ENCODE data around the gene PLCH1. TPM values are rescaled to one million over a fixed set of nuclear protein-coding genes. Genes with fewer than 3 reads are reported as not detected.

PLCH1 gene
- total RNA-seq, 1 donor from 2014 or later: 0.25 TPM

GRCh38 chr3:155658671-155659261 lies 86.1 kb downstream of the PLCH1 start:
- Histone ChIP-seq H3K36me3 (no peaks in the 10 kb centered on the region), H3K27ac (no peak overlapping the region), H3K4me1 (no peaks in the 10 kb centered on the region), H3K4me3 (no peak overlapping the region), H3K27me3 (no peaks in the 10 kb centered on the region), H3K9me3 (no peaks in the 10 kb centered on the region)
- DNase-seq (ENCODE audit: extremely low spot score in 2 of 2): no peak
- no peak for TF ChIP-seq POLR2AphosphoS5 (IDR thresholded peaks at IDR 0.05; ENCODE audit: insufficient read depth in 1 of 2, low read depth in 1 of 2)
- TF ChIP-seq CTCF (IDR thresholded peaks at IDR 0.05): no peak
- no peak for TF ChIP-seq POLR2A (IDR thresholded peaks at IDR 0.05)
- intact Hi-C loops (cut with DNase I): no loop called here

- intact Hi-C loops (cut with DNase I): no loop called here
- H3K4me1 ChIP-seq: no peaks in the 10 kb centered on the region
- H3K27ac ChIP-seq: no peak overlapping the region
- H3K36me3 ChIP-seq: no peaks in the 10 kb centered on the region
- no peaks in the 10 kb centered on the region for H3K27me3 ChIP-seq
- no peak overlapping the region for H3K4me3 ChIP-seq
- no peaks in the 10 kb centered on the region for H3K9me3 ChIP-seq
- no peak for DNase-seq (ENCODE audit: extremely low spot score in 2 of 2)
- TF ChIP-seq CTCF (IDR thresholded peaks at IDR 0.05): no peak
- no peak for TF ChIP-seq POLR2AphosphoS5 (IDR thresholded peaks at IDR 0.05; ENCODE audit: insufficient read depth in 1 of 2, low read depth in 1 of 2)
- TF ChIP-seq POLR2A (IDR thresholded peaks at IDR 0.05): no peak
Measured at GRCh38 chr3:155658006-155658405, 86.9 kb downstream of the PLCH1 start.

DNA sequence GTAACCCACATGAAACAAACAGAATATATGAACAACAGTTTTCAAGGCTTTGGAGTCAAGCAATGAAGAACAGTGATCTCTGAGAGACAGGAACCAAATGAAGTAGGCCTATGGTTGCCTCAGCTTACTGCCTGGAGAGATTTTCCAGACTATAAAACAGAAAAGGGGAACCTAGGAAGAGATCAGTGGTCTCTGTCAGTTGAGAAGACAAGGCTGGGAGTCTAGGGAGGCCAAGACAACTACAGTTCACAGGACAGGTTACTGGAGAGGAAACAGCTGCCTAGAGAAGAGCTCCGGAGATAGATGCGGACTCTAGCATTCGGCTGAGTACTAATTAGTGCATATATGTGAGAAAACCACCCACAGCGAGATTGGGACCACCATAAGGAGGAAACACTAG lies 87.7 kb downstream of the PLCH1 start:
- intact Hi-C loops (cut with DNase I): no loop called here
- TF ChIP-seq CTCF (IDR thresholded peaks at IDR 0.05) (no peak), POLR2A (IDR thresholded peaks at IDR 0.05) (no peak), POLR2AphosphoS5 (IDR thresholded peaks at IDR 0.05; ENCODE audit: insufficient read depth in 1 of 2, low read depth in 1 of 2) (no peak)

DNA sequence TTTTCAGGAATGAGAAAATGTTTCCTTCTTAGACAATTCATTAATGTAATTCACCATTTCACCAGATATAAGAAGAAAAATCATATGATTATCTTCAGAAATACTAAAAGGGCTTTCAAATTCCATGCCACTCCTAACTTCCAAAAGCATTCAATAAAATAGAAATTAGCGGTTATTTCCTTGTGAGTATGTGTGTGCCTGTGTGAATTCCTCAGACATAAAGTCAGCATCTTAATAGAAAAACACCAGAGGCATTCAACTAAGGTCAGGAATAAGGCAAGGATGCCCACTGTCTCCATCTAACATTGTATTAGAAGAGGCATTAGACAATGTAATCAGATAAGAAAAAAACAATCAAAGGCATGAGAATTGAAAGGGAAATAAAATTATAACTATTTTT lies 88.4 kb downstream of the PLCH1 start:
- intact Hi-C loops (cut with DNase I): no loop called here

More for the DNA sequence above, 87.7 kb downstream of the PLCH1 start:
- no peaks in the 10 kb centered on the region for H3K27me3 ChIP-seq
- no peaks in the 10 kb centered on the region for H3K9me3 ChIP-seq
- H3K4me1 ChIP-seq: no peaks in the 10 kb centered on the region
- H3K4me3 ChIP-seq: no peak overlapping the region
- H3K36me3 ChIP-seq: no peaks in the 10 kb centered on the region
- no peak for DNase-seq (ENCODE audit: extremely low spot score in 2 of 2)
- no peak overlapping the region for H3K27ac ChIP-seq

More for the DNA sequence above, 88.4 kb downstream of the PLCH1 start:
- Histone ChIP-seq H3K4me3 (no peak overlapping the region), H3K27ac (no peak overlapping the region), H3K9me3 (no peaks in the 10 kb centered on the region), H3K27me3 (no peaks in the 10 kb centered on the region), H3K36me3 (no peaks in the 10 kb centered on the region), H3K4me1 (no peaks in the 10 kb centered on the region)
- TF ChIP-seq POLR2AphosphoS5 (IDR thresholded peaks at IDR 0.05; ENCODE audit: insufficient read depth in 1 of 2, low read depth in 1 of 2) (no peak), CTCF (IDR thresholded peaks at IDR 0.05) (no peak), POLR2A (IDR thresholded peaks at IDR 0.05) (no peak)
- no peak for DNase-seq (ENCODE audit: extremely low spot score in 2 of 2)
